ENCODE data around the gene TMEM245. TPM values are rescaled to one million over a fixed set of nuclear protein-coding genes. Genes with fewer than 3 reads are reported as not detected.
A peak's percentile ranks its signal among the peaks of the same experiment; 100 is the strongest.

TMEM245 gene
- 34.8 TPM for total RNA-seq (2021; ENCODE audit: unreplicated experiment)
- 18.6 and 21.6 TPM in 2 replicates for polyA plus RNA-seq (2012)
- Bru-seq, nascent RNA = percentile 88 among the genes with signal in this experiment
- BruChase-seq, experiment 1, labeled RNA remaining after a 6-hour chase = percentile 87 among the genes with signal in this experiment
- percentile 87 among the genes with signal in this experiment for BruChase-seq, experiment 2, labeled RNA remaining after a 2-hour chase
- long read RNA-seq, transcript TMEM245-202 (12 exons, 1,973 nt) = major isoform, 5 of 119 reads
- long read RNA-seq, partial matches to known transcripts = 14 of 119 reads
- long read RNA-seq, other reads (novel, unspliced or antisense) = 100 of 119 reads

DNA sequence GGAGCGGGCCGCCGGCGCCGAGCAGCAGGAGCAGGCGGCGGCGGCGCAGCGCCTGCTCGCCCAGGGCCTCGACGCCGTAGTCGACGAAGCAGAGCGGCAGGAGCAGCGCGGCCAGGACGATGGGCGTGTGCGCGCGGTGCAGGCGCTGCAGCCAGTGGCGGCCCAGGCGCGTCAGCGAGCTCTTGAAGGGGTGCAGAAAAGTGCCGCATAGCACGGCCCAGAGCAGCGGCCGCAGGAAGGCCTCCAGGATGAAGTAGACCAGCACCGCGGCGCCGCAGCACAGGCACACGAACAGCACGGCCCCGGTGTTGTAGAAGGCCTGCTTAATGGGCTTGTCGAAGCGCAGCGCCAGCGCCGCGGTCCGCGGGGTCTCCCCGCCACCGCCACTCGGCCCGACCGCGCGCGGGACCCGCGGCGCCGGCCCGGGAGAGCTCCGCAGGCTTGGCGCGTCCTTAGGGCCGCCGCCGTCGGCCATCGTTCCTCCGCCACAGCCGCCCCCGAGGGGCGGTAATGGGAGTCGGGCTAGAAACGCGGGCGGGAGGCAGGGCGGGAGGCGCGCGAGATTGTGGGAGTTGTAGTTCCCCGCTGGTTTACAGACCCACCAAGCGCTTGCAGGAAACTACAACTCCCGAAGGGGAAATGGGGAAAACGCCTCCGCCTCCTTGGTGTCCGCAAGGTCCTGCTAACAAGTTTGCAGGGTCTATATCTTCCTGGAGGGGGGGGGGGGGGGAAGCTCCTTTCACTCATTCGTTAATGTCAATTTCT, at the start of gene TMEM245:
TSS of gene TMEM245 (minus strand) at position 509 of the 765 bp plus-strand sequence. CDS start at position 475, 34 bp downstream.
- H3K4me2 ChIP-seq (ENCODE audit: low read length) = peak within 1 kb of the TSS; percentile 95
- peaks cover 8% of the 10 kb centered on the region; the same call in 1 of the 2 replicates for H4K20me1 ChIP-seq (ENCODE audit: insufficient read depth)
- H2AFZ ChIP-seq (ENCODE audit: low read depth, low read length, poor library complexity, severe bottlenecking) = peak within 1 kb of the TSS; percentile 94
- ATAC-seq (peak; percentile 94), DNase-seq (ENCODE audit: low read depth, low spot score) (peak; percentile 99)
- H3K9me3 ChIP-seq (ENCODE audit: control insufficient read depth in 1 of 2, insufficient read depth in 1 of 2, low read depth in 1 of 2, low read length in 2 of 2) = no peaks in the 10 kb centered on the region
- H3K27ac ChIP-seq (ENCODE audit: low read depth, low read length) = peak within 1 kb of the TSS; percentile 87
- no peaks in the 10 kb centered on the region for H3K27me3 ChIP-seq (ENCODE audit: insufficient read depth, low read length)
- no peaks in the 10 kb centered on the region for H3K36me3 ChIP-seq (ENCODE audit: control insufficient read depth in 1 of 2, insufficient read depth in 2 of 2, low read length in 2 of 2)
- H3K4me1 ChIP-seq (ENCODE audit: control insufficient read depth in 1 of 2, insufficient read depth in 2 of 2, low read length in 2 of 2) = peaks cover 15 to 31% of the 10 kb centered on the region in 2 experiments
- H3K4me3 ChIP-seq (replicated peaks in 1 of 2; ENCODE audit: low read depth in 1 of 2, low read length in 2 of 2) = peak within 1 kb of the TSS; percentile 70 to 93
- intact Hi-C loops (cut with micrococcal nuclease) = loop anchor here (1.0 to 2.0 kb wide), 2 partner anchors 83 to 197 kb away; no protein-coding TSS in a partner anchor
- H3K9ac ChIP-seq (ENCODE audit: low read length) = peak within 1 kb of the TSS; percentile 92
- H3K9me2 ChIP-seq (ENCODE audit: insufficient read depth) = no peaks in the 10 kb centered on the region
- ChIA-PET RAD21 (ENCODE audit: low non-redundant PET in 1 of 2, low total read pairs in 2 of 2, uncharacterized antibody in 2 of 2, unreplicated experiment in 2 of 2) (interaction anchor here in 1 of 2 experiments (0.5 kb wide), 1 partner anchor 53 kb away, joined by 3 read pairs; no protein-coding TSS in a partner anchor), POLR2A (interaction anchor here (0.9 kb wide), 1 partner anchor 10 kb away, joined by 3 read pairs; no protein-coding TSS in a partner anchor), CTCF (no interaction called here)
- BruUV-seq (replicated peaks) = no TSS peak
- peaks cover 51% of the 10 kb centered on the region for H3K79me2 ChIP-seq (ENCODE audit: insufficient read depth, low read length)
- TF ChIP-seq EZH2phosphoT487 (IDR thresholded peaks at IDR 0.05; ENCODE audit: borderline replicate concordance) (no peak), SRF (IDR thresholded peaks at IDR 0.05; ENCODE audit: low read depth) (no peak), POLR2A (IDR thresholded peaks at IDR 0.05; ENCODE audit: borderline replicate concordance, extremely low read depth, insufficient read depth, insufficient read length) (peak; percentile 56), JUND (IDR thresholded peaks at IDR 0.05) (no peak), SP1 (IDR thresholded peaks at IDR 0.05; ENCODE audit: low read depth) (peak; percentile 92), CEBPB (IDR thresholded peaks at IDR 0.05; ENCODE audit: low read depth) (no peak), RAD21 (IDR thresholded peaks at IDR 0.05; ENCODE audit: low read depth) (no peak), ZFX (IDR thresholded peaks at IDR 0.05) (peak; percentile 97), EZH2 (IDR thresholded peaks at IDR 0.05) (no peak), CBX3 (IDR thresholded peaks at IDR 0.05; ENCODE audit: low read depth) (no peak), FOSL1 (IDR thresholded peaks at IDR 0.05; ENCODE audit: low read depth) (peak; percentile 81), POLR2AphosphoS5 (IDR thresholded peaks at IDR 0.05; ENCODE audit: low read depth, low read length) (peak; percentile 90), ELF1 (IDR thresholded peaks at IDR 0.05; ENCODE audit: borderline replicate concordance, low read depth) (peak; percentile 65), ZNF274 (IDR thresholded peaks at IDR 0.05; ENCODE audit: low read depth, low read length) (no peak), SIN3A (IDR thresholded peaks at IDR 0.05; ENCODE audit: low read depth) (0 out of 2 replicates have a peak, but pooled peaks have one; percentile 14), YY1 (IDR thresholded peaks at IDR 0.05; ENCODE audit: extremely low read depth, insufficient replicate concordance, low read depth, low read length) (peak; percentile 91), EGR1 (IDR thresholded peaks at IDR 0.05; ENCODE audit: low read depth) (peak; percentile 93)
- TF ChIP-seq, protein P1, sequence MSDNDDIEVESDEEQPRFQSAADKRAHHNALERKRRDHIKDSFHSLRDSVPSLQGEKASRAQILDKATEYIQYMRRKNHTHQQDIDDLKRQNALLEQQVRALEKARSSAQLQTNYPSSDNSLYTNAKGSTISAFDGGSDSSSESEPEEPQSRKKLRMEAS (IDR thresholded peaks at IDR 0.05) = no peak
- TF ChIP-seq, protein P2, sequence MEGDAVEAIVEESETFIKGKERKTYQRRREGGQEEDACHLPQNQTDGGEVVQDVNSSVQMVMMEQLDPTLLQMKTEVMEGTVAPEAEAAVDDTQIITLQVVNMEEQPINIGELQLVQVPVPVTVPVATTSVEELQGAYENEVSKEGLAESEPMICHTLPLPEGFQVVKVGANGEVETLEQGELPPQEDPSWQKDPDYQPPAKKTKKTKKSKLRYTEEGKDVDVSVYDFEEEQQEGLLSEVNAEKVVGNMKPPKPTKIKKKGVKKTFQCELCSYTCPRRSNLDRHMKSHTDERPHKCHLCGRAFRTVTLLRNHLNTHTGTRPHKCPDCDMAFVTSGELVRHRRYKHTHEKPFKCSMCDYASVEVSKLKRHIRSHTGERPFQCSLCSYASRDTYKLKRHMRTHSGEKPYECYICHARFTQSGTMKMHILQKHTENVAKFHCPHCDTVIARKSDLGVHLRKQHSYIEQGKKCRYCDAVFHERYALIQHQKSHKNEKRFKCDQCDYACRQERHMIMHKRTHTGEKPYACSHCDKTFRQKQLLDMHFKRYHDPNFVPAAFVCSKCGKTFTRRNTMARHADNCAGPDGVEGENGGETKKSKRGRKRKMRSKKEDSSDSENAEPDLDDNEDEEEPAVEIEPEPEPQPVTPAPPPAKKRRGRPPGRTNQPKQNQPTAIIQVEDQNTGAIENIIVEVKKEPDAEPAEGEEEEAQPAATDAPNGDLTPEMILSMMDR (IDR thresholded peaks at IDR 0.05 in 2 of 3, conservative IDR thresholded peaks at IDR 0.05 in 1 of 3; ENCODE audit: borderline replicate concordance in 1 of 3, insufficient read depth in 1 of 3, low read depth in 2 of 3, low read length in 2 of 3) = no peak
- TF ChIP-seq, protein P3, sequence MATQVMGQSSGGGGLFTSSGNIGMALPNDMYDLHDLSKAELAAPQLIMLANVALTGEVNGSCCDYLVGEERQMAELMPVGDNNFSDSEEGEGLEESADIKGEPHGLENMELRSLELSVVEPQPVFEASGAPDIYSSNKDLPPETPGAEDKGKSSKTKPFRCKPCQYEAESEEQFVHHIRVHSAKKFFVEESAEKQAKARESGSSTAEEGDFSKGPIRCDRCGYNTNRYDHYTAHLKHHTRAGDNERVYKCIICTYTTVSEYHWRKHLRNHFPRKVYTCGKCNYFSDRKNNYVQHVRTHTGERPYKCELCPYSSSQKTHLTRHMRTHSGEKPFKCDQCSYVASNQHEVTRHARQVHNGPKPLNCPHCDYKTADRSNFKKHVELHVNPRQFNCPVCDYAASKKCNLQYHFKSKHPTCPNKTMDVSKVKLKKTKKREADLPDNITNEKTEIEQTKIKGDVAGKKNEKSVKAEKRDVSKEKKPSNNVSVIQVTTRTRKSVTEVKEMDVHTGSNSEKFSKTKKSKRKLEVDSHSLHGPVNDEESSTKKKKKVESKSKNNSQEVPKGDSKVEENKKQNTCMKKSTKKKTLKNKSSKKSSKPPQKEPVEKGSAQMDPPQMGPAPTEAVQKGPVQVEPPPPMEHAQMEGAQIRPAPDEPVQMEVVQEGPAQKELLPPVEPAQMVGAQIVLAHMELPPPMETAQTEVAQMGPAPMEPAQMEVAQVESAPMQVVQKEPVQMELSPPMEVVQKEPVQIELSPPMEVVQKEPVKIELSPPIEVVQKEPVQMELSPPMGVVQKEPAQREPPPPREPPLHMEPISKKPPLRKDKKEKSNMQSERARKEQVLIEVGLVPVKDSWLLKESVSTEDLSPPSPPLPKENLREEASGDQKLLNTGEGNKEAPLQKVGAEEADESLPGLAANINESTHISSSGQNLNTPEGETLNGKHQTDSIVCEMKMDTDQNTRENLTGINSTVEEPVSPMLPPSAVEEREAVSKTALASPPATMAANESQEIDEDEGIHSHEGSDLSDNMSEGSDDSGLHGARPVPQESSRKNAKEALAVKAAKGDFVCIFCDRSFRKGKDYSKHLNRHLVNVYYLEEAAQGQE (IDR thresholded peaks at IDR 0.05; ENCODE audit: low read depth) = no peak
